ENCODE results near the gene DAAM2.
A peak's percentile ranks its signal among the peaks of the same experiment; 100 is the strongest.

Gene DAAM2

GRCh38 chr6:39787322-39787721 is 4.9 kb upstream of the DAAM2 start:
- no peak for DNase-seq (ENCODE audit: low spot score)

- DNase-seq (ENCODE audit: low spot score) = peak; percentile 59
These were observed 1.4 kb upstream of the DAAM2 start for GRCh38 chr6:39790772-39791171.

GRCh38 chr6:39791311-39791710 is 865 bp upstream of the DAAM2 start:
- DNase-seq (ENCODE audit: low spot score) = peak; percentile 25

- DNase-seq (ENCODE audit: low spot score) = peak; percentile 32
These were observed 619 bp downstream of the DAAM2 start for GRCh38 chr6:39792540-39793450.

- DNase-seq (ENCODE audit: low spot score) = no peak
These were observed 1.3 kb downstream of the DAAM2 start for GRCh38 chr6:39793516-39793915.

GRCh38 chr6:39794231-39794630 is 2.1 kb downstream of the DAAM2 start:
- no peak for DNase-seq (ENCODE audit: low spot score)

- no peak for DNase-seq (ENCODE audit: low spot score)
These were observed 5.6 kb downstream of the DAAM2 start for GRCh38 chr6:39797751-39798150.

GRCh38 chr6:39800034-39801032 is 8.2 kb downstream of the DAAM2 start:
- no peak for DNase-seq (ENCODE audit: low spot score)

GRCh38 chr6:39801456-39802251 is 9.5 kb downstream of the DAAM2 start:
- no peak for DNase-seq (ENCODE audit: low spot score)

- no peak for DNase-seq (ENCODE audit: low spot score)
These were observed 11.7 kb downstream of the DAAM2 start for GRCh38 chr6:39803872-39804271.

GRCh38 chr6:39804466-39805065 is 12.4 kb downstream of the DAAM2 start:
- peak; percentile 77 for DNase-seq (ENCODE audit: low spot score)

- DNase-seq (ENCODE audit: low spot score) = peak; percentile 41
These were observed 14.1 kb downstream of the DAAM2 start for GRCh38 chr6:39806278-39806677.

- DNase-seq (ENCODE audit: low spot score) = no peak
These were observed 16.2 kb downstream of the DAAM2 start for GRCh38 chr6:39808346-39808745.

- no peak for DNase-seq (ENCODE audit: low spot score)
These were observed 16.8 kb downstream of the DAAM2 start for GRCh38 chr6:39808964-39809363.

GRCh38 chr6:39811835-39812345 is 19.7 kb downstream of the DAAM2 start:
- DNase-seq (ENCODE audit: low spot score) = no peak

- DNase-seq (ENCODE audit: low spot score) = no peak
These were observed 20.3 kb downstream of the DAAM2 start for GRCh38 chr6:39812496-39812852.

GRCh38 chr6:39812853-39813533 is 20.8 kb downstream of the DAAM2 start:
- peak; percentile 83 for DNase-seq (ENCODE audit: low spot score)

- DNase-seq (ENCODE audit: low spot score) = no peak
These were observed 22.1 kb downstream of the DAAM2 start for GRCh38 chr6:39814236-39814635.

- no peak for DNase-seq (ENCODE audit: low spot score)
These were observed 23.2 kb downstream of the DAAM2 start for GRCh38 chr6:39815356-39815755.

- no peak for DNase-seq (ENCODE audit: low spot score)
These were observed 24.6 kb downstream of the DAAM2 start for GRCh38 chr6:39816747-39817146.

- no peak for DNase-seq (ENCODE audit: low spot score)
These were observed 26.5 kb downstream of the DAAM2 start for GRCh38 chr6:39818695-39819094.

Measured in AG20443 (cell line).